Immature natural killer cell (primary cell): ENCODE data around the gene SCN1B. TPM values are rescaled to one million over a fixed set of nuclear protein-coding genes. Genes with fewer than 3 reads are reported as not detected.
"Not testable (repeated sequence)": the region's sequence is repeated elsewhere in the genome, so short reads cannot be mapped to it uniquely, and the experiment has no call there.

ENCODE experiments used
- DNase-seq, 3 donors: peaks; one replicate each; pipeline ENCODE4 v3.0.0; 2022; ENCODE audit warnings: mixed read lengths in 1 of 3
- H3K27ac Mint-ChIP-seq, 6 donors: one replicate each; pipeline ENCODE4 v1.8.0; 2020; ENCODE audit warnings: mixed read lengths in 6 of 6, mild to moderate bottlenecking in 5 of 6, inconsistent platforms in 4 of 6, moderate library complexity in 3 of 6
- H3K27me3 Mint-ChIP-seq, 3 donors: one replicate each; pipeline ENCODE4 v1.8.0; 2020 to 2021; ENCODE audit warnings: low read depth in 3 of 3, mild to moderate bottlenecking in 3 of 3, mixed read lengths in 3 of 3, moderate library complexity in 3 of 3, inconsistent platforms in 1 of 3
- H3K36me3 Mint-ChIP-seq, 3 donors: one replicate each; pipeline ENCODE4 v1.8.0; 2020; ENCODE audit warnings: mixed read lengths in 3 of 3, inconsistent platforms in 2 of 3, mild to moderate bottlenecking in 2 of 3
- H3K4me1 Mint-ChIP-seq, 2 donors: one replicate each; pipeline ENCODE4 v1.8.0; 2020; ENCODE audit warnings: inconsistent platforms in 2 of 2, mild to moderate bottlenecking in 2 of 2, mixed read lengths in 2 of 2, moderate library complexity in 1 of 2
- H3K4me3 Mint-ChIP-seq, 5 donors: one replicate each; pipeline ENCODE4 v1.8.0; 2020; ENCODE audit warnings: mild to moderate bottlenecking in 5 of 5, mixed read lengths in 5 of 5, inconsistent platforms in 3 of 5, moderate library complexity in 3 of 5
- H3K9me3 Mint-ChIP-seq, 6 donors: one replicate each; pipeline ENCODE4 v1.8.0; 2020; ENCODE audit warnings: mild to moderate bottlenecking in 6 of 6, mixed read lengths in 6 of 6, inconsistent platforms in 4 of 6, moderate library complexity in 3 of 6
- polyA plus RNA-seq, 3 donors: library from polyadenylated mRNA; unstranded; fragments of 300-500 nt; fragmentation: Illumina TruSeq; gene quantifications; one replicate each; pipeline ENCODE4 v1.2.3, GENCODE V29; 2021

SCN1B gene
- polyA plus RNA-seq: under 1 TPM; 0.27 to 0.83 (median 0.58) TPM

DNA sequence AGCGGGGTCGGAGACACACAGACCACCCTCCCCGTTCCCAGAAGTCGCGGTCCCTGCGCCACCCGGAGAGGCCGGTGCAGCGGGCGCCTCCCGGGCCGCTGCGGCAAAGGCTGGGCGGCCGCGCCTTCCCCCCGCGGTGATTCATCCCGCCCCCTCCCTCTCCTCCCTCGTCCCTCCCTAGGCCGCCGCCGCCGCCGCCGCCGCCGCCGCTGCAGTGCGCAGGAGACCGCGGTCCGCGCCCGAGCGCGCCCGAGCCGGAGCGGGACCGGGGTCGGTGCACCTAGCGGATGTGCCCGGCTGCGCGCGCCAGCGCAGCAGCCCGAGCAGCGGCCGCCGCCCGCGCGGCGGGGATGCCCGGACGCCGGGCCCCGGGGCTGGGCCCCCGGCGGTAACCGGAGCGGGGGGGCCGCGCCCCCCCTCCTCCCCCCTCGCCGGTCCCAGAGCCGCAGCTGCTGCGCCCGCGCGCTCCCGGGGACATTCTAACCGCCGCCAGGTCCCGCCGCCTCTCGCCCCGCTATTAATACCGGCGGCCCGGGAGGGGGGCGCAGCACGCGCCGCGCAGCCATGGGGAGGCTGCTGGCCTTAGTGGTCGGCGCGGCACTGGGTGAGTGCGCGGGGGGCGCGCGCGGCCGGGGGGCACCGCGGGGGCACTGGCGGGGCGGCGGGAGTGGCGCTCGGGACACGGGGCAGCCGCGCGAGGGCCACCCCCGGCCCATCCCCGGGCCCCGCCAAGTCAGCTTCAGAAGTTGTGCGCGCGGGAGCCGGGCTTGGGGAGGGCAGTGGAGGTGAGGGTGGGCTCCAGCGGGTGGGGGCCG, at the start of gene SCN1B:
SCN1B (plus strand) TSS at position 214 of the 815 bp plus-strand sequence; CDS start at position 565, 351 bp downstream.
- Mint-ChIP-seq H3K27me3 (peaks cover 3 to 17% (median 4%) of the 10 kb centered on the region in 3 donors), H3K9me3 (no peaks in the 10 kb centered on the region), H3K4me1 (peaks cover 5 to 18% of the 10 kb centered on the region in 2 donors), H3K27ac (no peak within 1 kb of the TSS), H3K36me3 (peaks cover 3 to 11% (median 9%) of the 10 kb centered on the region in 3 donors), H3K4me3 (peak within 1 kb of the TSS; percentile 59 to 79 (median 70))
- peak; percentile 24 to 34 (median 28) for DNase-seq

GRCh38 chr19:34982275-34982674, 48.0 kb upstream of the SCN1B start:
- H3K9me3 Mint-ChIP-seq: no peaks in the 10 kb centered on the region
- no peak for DNase-seq
- no peak overlapping the region for H3K4me3 Mint-ChIP-seq
- H3K27ac Mint-ChIP-seq: no peak overlapping the region
- H3K27me3 Mint-ChIP-seq: peaks cover 2 to 7% (median 5%) of the 10 kb centered on the region in 3 donors
- no peaks in the 10 kb centered on the region for H3K36me3 Mint-ChIP-seq
- peaks cover 10 to 12% of the 10 kb centered on the region in 2 donors for H3K4me1 Mint-ChIP-seq

- Mint-ChIP-seq H3K9me3 (no peaks in the 10 kb centered on the region), H3K4me1 (peaks cover 10 to 12% of the 10 kb centered on the region in 2 donors), H3K27ac (no peak overlapping the region), H3K27me3 (peaks cover 0 to 7% (median 5%) of the 10 kb centered on the region in 3 donors), H3K36me3 (no peaks in the 10 kb centered on the region), H3K4me3 (no peak overlapping the region)
- DNase-seq: no peak
Observed at GRCh38 chr19:34983786-34984185, 46.5 kb upstream of the SCN1B start.

DNA sequence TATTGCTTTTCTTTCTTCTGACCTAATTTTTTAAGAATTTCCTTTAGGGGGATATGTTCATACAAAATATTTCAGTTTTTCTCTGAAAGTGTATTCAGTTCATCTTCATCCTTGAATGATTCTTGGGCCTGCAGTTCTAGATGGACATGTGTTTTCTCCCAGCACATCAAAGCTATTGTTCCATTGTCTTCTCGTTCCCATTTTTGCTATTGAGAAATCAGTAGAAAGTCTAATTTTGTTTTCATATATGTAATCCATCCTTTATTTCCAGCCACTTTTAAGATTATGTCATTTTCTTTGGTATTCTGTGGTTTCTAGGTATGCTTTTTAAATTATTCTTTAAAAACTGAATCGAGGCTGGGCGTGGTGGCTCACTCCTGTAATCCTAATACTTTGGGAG, 46.0 kb upstream of the SCN1B start:
- Mint-ChIP-seq H3K27me3 (peaks cover 0 to 6% (median 2%) of the 10 kb centered on the region in 3 donors), H3K27ac (no peak overlapping the region), H3K9me3 (no peaks in the 10 kb centered on the region), H3K4me1 (peaks cover 10 to 12% of the 10 kb centered on the region in 2 donors), H3K4me3 (no peak overlapping the region), H3K36me3 (no peaks in the 10 kb centered on the region)
- DNase-seq: no peak

DNA sequence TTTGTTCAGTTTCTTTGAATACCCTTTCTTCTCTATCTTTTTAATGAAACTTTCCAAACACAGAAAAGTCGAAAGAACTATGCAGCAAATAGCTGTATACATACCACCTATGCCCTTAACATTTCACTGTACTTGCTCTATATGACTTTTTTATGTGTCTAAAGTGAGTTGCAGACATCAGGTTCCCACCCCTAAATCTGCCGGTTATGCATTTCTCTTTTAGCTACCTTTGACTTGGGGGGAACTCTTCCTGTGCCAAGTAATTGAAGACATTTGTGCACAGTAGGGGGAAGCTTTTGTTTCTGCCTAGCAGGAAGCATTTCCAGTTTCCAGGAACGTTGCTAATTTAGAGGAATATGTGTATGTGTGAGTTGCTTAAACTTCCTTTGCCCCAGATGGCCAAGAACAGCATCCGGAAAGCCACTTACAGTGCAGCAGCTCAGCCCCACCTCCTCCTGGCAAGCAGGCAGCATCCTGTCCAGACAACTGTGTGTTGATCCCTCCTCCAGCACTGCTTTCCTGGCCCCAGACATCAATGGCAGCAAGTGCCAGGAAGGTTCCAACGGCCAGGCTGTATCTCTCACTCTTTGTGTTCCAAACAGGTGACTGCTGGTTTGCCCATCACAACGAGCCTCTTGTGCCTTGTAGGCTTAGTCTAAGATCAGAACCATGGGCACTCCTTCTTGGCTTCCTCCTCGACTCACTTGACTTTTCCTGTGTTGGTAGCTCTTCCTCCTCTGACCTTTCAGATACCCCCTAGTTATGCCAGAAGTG, 44.8 kb upstream of the SCN1B start:
- H3K9me3 Mint-ChIP-seq: no peaks in the 10 kb centered on the region
- H3K36me3 Mint-ChIP-seq: no peaks in the 10 kb centered on the region
- peak in 1 of 3 donors; percentile 10 for DNase-seq
- H3K27ac Mint-ChIP-seq: peak overlapping the region in 5 of 6 donors; percentile 30 to 82 (median 39)
- H3K27me3 Mint-ChIP-seq: peaks cover 0 to 3% (median 2%) of the 10 kb centered on the region in 3 donors
- H3K4me3 Mint-ChIP-seq: peak overlapping the region in 3 of 5 donors; percentile 31 to 47 (median 45)
- peaks cover 10 to 12% of the 10 kb centered on the region in 2 donors for H3K4me1 Mint-ChIP-seq

DNA sequence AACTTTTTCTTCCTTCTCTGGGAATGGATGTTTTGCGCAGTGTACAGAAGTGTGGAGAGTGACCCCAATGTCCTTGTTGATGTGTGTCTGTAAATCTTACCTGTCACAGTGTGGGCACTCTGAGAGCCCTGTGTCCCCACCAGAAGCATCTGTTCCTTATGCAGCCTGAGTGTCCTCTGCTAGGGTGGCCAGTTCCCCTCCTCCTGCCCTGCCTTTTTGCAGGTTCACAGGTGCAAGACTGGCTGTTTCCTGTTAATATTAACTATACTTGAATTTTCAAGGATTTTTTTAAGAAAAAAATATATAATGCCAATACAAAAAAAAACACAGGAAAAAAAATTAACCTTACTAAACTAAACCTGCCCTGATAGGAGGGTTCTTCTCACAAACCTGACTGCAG, 42.2 kb upstream of the SCN1B start:
- Mint-ChIP-seq H3K27me3 (peaks cover 2 to 4% (median 3%) of the 10 kb centered on the region in 3 donors), H3K36me3 (no peaks in the 10 kb centered on the region), H3K4me3 (no peak overlapping the region), H3K4me1 (peaks cover 10 to 12% of the 10 kb centered on the region in 2 donors), H3K27ac (no peak overlapping the region), H3K9me3 (no peaks in the 10 kb centered on the region)
- no peak for DNase-seq

DNA sequence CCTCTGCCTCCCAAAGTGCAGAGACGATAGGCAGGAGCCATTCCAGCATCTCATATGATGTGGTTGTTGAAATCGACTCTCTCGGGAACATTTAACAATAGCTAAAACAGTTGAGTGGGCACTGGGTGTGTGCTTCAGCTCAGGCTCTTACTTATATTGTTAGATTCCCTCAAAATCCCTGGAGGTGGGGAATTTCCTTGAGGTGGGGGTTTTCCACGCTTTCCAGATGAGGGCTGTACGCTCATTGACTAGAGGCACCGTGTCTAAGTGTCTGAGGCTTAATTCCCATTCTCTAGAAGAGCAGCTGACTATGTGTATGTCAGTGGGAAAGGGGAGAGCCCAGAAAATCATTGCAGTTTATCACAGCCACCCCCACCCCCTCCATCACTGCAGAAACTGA, 41.0 kb upstream of the SCN1B start:
- no peak overlapping the region for H3K27ac Mint-ChIP-seq
- no peak overlapping the region for H3K4me3 Mint-ChIP-seq
- peaks cover 2 to 5% (median 3%) of the 10 kb centered on the region in 3 donors for H3K27me3 Mint-ChIP-seq
- peaks cover 12 to 13% of the 10 kb centered on the region in 2 donors for H3K4me1 Mint-ChIP-seq
- DNase-seq: no peak
- H3K36me3 Mint-ChIP-seq: no peaks in the 10 kb centered on the region
- H3K9me3 Mint-ChIP-seq: no peaks in the 10 kb centered on the region

DNA sequence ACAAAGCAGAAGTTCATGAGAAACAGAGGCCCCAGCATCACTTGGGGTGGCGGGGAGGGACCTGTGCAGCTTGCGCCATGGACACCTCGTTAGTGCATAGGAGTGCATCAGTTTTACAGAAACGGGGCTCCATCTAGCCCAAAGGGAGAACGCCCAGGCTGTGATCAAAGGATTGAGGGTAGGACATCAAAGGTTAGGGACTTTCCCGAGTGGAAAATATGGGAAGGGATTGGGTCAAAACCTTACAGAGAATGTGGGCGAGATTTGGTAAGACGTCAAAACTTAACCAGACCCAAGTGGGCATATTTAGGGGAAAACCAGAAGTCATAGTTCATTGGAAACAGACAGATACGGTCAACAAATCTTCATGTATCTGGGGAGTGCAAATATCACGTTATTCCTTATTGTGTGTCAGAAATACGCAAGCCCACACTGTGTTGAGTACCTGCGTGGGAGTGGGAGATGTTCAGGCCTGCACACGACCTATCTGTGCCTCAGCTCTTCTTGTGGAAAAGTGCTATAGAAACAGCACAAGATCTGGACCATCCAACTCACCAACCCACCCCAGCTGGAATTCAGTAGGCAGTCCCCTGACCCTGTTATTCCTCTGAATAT, 39.6 kb upstream of the SCN1B start:
- H3K4me3 Mint-ChIP-seq: peak overlapping the region in 1 of 5 donors; percentile 13
- DNase-seq: no peak
- peaks cover 4 to 9% of the 10 kb centered on the region in 2 donors for H3K4me1 Mint-ChIP-seq
- no peaks in the 10 kb centered on the region for H3K9me3 Mint-ChIP-seq
- H3K36me3 Mint-ChIP-seq: no peaks in the 10 kb centered on the region
- no peak overlapping the region for H3K27ac Mint-ChIP-seq
- H3K27me3 Mint-ChIP-seq: peaks cover 3 to 5% (median 4%) of the 10 kb centered on the region in 3 donors

GRCh38 chr19:34991542-34992333, 38.5 kb upstream of the SCN1B start:
- no peak for DNase-seq
- Mint-ChIP-seq H3K4me1 (peaks cover 0 to 7% of the 10 kb centered on the region in 2 donors), H3K27ac (no peak overlapping the region), H3K4me3 (peak overlapping the region in 1 of 5 donors; percentile 76), H3K36me3 (no peaks in the 10 kb centered on the region), H3K27me3 (peaks cover 3 to 5% (median 4%) of the 10 kb centered on the region in 3 donors), H3K9me3 (peaks cover 0 to 2% (median 0%) of the 10 kb centered on the region in 6 donors)

- peaks cover 8 to 15% of the 10 kb centered on the region in 2 donors for H3K4me1 Mint-ChIP-seq
- DNase-seq, H3K27me3 Mint-ChIP-seq, H3K9me3 Mint-ChIP-seq, H3K36me3 Mint-ChIP-seq, H3K27ac Mint-ChIP-seq: not testable (repeated sequence)
- peak overlapping the region in 1 of 5 donors; percentile 76 for H3K4me3 Mint-ChIP-seq
Observed at GRCh38 chr19:34992582-34992981, 37.7 kb upstream of the SCN1B start.

- Mint-ChIP-seq H3K36me3 (no peaks in the 10 kb centered on the region), H3K4me3 (peak overlapping the region in 2 of 5 donors; percentile 13 to 52), H3K9me3 (peaks cover 0 to 2% (median 0%) of the 10 kb centered on the region in 6 donors), H3K4me1 (peaks cover 21 to 27% of the 10 kb centered on the region in 2 donors), H3K27ac (peak overlapping the region in 2 of 6 donors; percentile 16 to 59), H3K27me3 (peaks cover 3 to 9% (median 4%) of the 10 kb centered on the region in 3 donors)
- peak in 2 of 3 donors; percentile 26 to 35 for DNase-seq
Observed at GRCh38 chr19:34994286-34994642, 36.0 kb upstream of the SCN1B start.

DNA sequence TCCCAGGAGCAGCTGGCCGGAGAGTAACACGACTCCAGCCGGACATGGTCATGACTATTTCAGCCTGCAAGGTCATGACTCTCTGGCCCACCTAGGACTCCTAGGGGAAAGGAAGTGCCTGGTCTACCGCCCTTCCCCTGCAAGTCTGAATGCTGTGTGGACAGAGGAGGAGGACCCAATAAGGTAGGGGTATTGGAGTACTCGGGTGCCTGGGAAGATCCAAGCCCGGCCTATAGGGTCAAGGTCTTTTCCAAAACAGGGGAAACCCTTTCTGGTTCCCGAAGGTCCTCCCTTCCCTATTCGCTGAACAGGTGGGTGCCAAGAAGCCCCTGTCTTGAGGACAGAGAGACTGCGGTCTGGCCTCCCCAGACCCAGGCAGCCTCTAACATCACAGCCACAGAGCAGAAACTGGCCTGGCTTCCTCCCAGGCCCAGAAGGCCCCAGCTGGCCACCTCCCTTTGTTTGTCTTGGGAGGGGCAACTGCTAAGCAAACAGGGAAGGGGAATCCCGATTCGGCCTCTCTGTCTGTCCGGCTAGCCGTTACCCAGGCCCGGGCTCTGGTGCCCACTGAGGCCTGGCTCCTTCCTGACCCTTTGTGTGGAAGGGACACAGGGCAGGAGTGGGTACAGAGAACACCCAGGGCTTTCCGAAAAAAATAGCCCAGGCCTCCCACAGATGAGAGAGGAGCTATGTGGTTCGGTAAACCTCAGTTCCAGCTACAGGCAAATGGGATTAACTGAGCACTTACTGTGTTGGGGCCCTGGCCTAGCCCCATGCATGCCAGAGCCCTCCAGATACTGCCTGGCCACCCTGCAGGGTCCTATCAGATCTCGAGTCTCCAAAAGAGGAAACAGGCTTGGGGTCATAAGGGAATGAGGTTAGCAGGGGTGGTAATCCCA, 35.4 kb upstream of the SCN1B start:
- Mint-ChIP-seq H3K27me3 (peaks cover 2 to 9% (median 3%) of the 10 kb centered on the region in 3 donors), H3K9me3 (peaks cover 0 to 2% (median 0%) of the 10 kb centered on the region in 6 donors), H3K4me3 (peak overlapping the region in 1 of 5 donors; percentile 52), H3K4me1 (peaks cover 22 to 29% of the 10 kb centered on the region in 2 donors), H3K36me3 (no peaks in the 10 kb centered on the region), H3K27ac (peak overlapping the region in 3 of 6 donors; percentile 16 to 59 (median 22))
- DNase-seq: no peak
